Measurements from ENCODE around the gene SCYL1.

DNA sequence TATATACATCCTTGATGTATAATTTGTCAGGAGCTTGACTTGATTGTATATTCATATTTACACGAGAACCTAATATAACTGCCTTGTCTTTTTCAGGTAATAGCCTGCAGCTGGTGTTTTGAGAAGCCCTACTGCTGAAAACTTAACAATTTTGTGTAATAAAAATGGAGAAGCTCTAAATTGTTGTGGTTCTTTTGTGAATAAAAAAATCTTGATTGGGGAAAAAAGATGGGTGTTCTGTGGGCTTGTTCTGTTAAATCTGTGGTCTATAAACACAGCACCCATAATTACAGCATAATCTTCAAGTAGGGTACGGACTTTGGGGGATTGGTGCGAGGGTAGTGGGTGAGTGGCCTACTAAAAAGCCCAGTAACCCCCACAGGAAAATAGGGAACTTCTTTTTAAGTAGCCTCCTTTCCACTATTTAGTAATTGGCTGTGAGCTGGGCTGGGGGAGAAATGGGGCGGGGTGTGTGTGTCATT lies 18.6 kb upstream of the SCYL1 start:
- TF ChIP-seq, protein P1, sequence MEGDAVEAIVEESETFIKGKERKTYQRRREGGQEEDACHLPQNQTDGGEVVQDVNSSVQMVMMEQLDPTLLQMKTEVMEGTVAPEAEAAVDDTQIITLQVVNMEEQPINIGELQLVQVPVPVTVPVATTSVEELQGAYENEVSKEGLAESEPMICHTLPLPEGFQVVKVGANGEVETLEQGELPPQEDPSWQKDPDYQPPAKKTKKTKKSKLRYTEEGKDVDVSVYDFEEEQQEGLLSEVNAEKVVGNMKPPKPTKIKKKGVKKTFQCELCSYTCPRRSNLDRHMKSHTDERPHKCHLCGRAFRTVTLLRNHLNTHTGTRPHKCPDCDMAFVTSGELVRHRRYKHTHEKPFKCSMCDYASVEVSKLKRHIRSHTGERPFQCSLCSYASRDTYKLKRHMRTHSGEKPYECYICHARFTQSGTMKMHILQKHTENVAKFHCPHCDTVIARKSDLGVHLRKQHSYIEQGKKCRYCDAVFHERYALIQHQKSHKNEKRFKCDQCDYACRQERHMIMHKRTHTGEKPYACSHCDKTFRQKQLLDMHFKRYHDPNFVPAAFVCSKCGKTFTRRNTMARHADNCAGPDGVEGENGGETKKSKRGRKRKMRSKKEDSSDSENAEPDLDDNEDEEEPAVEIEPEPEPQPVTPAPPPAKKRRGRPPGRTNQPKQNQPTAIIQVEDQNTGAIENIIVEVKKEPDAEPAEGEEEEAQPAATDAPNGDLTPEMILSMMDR (IDR thresholded peaks at IDR 0.05) = no peak
- TF ChIP-seq POLR2AphosphoS5 (IDR thresholded peaks at IDR 0.05) (no peak), POLR2A (IDR thresholded peaks at IDR 0.05; ENCODE audit: low read depth) (no peak), EP300 (IDR thresholded peaks at IDR 0.05) (no peak)

Data from esophagus muscularis mucosa (tissue), 4 donors.